HEK293 (cell line): ENCODE results near the gene BCAT1.

Source experiments
- GFI1B ChIP-seq: fragments of 450-650 bp; formaldehyde crosslinking; IDR thresholded peaks from 2 replicates; pipeline ENCODE4 v1.5.1; 2016; ENCODE audit warnings: missing biosample characterization, missing genetic modification characterization
- HOXC10 ChIP-seq: sonication (generic); formaldehyde crosslinking; IDR thresholded peaks from 2 replicates; pipeline ENCODE4 v1.8.1; 2023; ENCODE audit warnings: mild to moderate bottlenecking, missing genetic modification reagents
- KLF9 ChIP-seq: fragments of 450-650 bp; formaldehyde crosslinking; IDR thresholded peaks from 2 replicates; pipeline ENCODE4 v1.5.1; 2016; ENCODE audit warnings: missing biosample characterization, missing genetic modification characterization, low read depth
- SETDB1 ChIP-seq: IDR thresholded peaks from one replicate; pipeline ENCODE4 v1.6.1; 2017; ENCODE audit warnings: mild to moderate bottlenecking, low read length, moderate library complexity, mixed read lengths; ENCODE audit not compliant: insufficient read length
- ZBTB20 ChIP-seq: fragments of 450-650 bp; formaldehyde crosslinking; IDR thresholded peaks from 2 replicates; pipeline ENCODE4 v1.5.1; 2016; ENCODE audit warnings: missing biosample characterization, missing genetic modification characterization
- ZNF239 ChIP-seq: fragments of 450-650 bp; formaldehyde crosslinking; IDR thresholded peaks from 2 replicates; pipeline ENCODE4 v1.5.1; 2016; ENCODE audit warnings: missing biosample characterization, missing genetic modification characterization
- ZNF335 ChIP-seq: fragments of 450-650 bp; formaldehyde crosslinking; conservative IDR thresholded peaks from 2 replicates; pipeline ENCODE4 v1.5.1; 2016; ENCODE audit warnings: missing biosample characterization, missing genetic modification characterization
- ZNF521 ChIP-seq: fragments of 450-650 bp; formaldehyde crosslinking; IDR thresholded peaks from 2 replicates; pipeline ENCODE4 v1.5.1; 2017; ENCODE audit warnings: missing biosample characterization, mild to moderate bottlenecking, missing genetic modification characterization
- ZNF549 ChIP-seq: fragments of 450-650 bp; IDR thresholded peaks from 2 replicates; pipeline ENCODE4 v1.5.1; 2018; ENCODE audit warnings: missing biosample characterization, missing genetic modification characterization, mild to moderate bottlenecking, inconsistent platforms, moderate library complexity
- TF ChIP-seq, protein P1 (sequence below): fragments of 450-650 bp; formaldehyde crosslinking; IDR thresholded peaks from 2 replicates; pipeline ENCODE4 v1.5.1; 2016; ENCODE audit warnings: missing biosample characterization, missing genetic modification characterization
- TF ChIP-seq, protein P2 (sequence below): fragments of 450-650 bp; formaldehyde crosslinking; IDR thresholded peaks from 2 replicates; pipeline ENCODE4 v1.5.1; 2016; ENCODE audit warnings: missing biosample characterization, missing genetic modification characterization
- TF ChIP-seq, protein P3 (sequence below): fragments of 450-650 bp; formaldehyde crosslinking; IDR thresholded peaks from 2 replicates; pipeline ENCODE4 v1.5.1; 2016; ENCODE audit warnings: missing biosample characterization, missing genetic modification characterization, borderline replicate concordance

DNA sequence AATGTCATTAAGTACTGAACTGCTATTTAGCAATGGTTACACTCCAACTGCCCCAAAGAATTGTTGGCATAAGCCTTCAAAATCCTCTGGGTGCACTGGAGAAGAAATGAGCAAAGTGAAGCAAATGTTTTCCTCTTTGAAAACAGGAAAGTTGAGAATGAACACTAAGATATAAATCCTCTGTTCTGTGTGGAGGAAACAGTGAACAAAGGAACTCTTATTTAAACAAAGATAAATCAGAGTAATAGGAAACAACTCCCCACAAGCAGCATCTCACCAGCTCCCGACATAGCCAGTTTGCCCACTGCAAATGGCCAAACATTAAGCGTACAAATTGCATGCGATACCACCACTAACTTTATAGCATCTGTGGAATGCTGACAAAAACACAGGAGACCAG, 54.0 kb downstream of the BCAT1 start:
- TF ChIP-seq ZNF521 (no peak), SETDB1 (no peak), ZNF335 (tag by site-specific recombination) (no peak), ZBTB20 (no peak), ZNF549 (tag by site-specific recombination) (no peak), GFI1B (no peak), KLF9 (tag by site-specific recombination) (no peak), HOXC10 (CRISPR knock-in tag) (no peak), ZNF239 (tag by site-specific recombination) (no peak)
- TF ChIP-seq, protein P1, sequence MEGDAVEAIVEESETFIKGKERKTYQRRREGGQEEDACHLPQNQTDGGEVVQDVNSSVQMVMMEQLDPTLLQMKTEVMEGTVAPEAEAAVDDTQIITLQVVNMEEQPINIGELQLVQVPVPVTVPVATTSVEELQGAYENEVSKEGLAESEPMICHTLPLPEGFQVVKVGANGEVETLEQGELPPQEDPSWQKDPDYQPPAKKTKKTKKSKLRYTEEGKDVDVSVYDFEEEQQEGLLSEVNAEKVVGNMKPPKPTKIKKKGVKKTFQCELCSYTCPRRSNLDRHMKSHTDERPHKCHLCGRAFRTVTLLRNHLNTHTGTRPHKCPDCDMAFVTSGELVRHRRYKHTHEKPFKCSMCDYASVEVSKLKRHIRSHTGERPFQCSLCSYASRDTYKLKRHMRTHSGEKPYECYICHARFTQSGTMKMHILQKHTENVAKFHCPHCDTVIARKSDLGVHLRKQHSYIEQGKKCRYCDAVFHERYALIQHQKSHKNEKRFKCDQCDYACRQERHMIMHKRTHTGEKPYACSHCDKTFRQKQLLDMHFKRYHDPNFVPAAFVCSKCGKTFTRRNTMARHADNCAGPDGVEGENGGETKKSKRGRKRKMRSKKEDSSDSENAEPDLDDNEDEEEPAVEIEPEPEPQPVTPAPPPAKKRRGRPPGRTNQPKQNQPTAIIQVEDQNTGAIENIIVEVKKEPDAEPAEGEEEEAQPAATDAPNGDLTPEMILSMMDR (tag by site-specific recombination), result no peak
- TF ChIP-seq, protein P2, sequence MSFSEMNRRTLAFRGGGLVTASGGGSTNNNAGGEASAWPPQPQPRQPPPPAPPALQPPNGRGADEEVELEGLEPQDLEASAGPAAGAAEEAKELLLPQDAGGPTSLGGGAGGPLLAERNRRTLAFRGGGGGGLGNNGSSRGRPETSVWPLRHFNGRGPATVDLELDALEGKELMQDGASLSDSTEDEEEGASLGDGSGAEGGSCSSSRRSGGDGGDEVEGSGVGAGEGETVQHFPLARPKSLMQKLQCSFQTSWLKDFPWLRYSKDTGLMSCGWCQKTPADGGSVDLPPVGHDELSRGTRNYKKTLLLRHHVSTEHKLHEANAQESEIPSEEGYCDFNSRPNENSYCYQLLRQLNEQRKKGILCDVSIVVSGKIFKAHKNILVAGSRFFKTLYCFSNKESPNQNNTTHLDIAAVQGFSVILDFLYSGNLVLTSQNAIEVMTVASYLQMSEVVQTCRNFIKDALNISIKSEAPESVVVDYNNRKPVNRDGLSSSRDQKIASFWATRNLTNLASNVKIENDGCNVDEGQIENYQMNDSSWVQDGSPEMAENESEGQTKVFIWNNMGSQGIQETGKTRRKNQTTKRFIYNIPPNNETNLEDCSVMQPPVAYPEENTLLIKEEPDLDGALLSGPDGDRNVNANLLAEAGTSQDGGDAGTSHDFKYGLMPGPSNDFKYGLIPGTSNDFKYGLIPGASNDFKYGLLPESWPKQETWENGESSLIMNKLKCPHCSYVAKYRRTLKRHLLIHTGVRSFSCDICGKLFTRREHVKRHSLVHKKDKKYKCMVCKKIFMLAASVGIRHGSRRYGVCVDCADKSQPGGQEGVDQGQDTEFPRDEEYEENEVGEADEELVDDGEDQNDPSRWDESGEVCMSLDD (tag by site-specific recombination), result no peak
- TF ChIP-seq, protein P3, sequence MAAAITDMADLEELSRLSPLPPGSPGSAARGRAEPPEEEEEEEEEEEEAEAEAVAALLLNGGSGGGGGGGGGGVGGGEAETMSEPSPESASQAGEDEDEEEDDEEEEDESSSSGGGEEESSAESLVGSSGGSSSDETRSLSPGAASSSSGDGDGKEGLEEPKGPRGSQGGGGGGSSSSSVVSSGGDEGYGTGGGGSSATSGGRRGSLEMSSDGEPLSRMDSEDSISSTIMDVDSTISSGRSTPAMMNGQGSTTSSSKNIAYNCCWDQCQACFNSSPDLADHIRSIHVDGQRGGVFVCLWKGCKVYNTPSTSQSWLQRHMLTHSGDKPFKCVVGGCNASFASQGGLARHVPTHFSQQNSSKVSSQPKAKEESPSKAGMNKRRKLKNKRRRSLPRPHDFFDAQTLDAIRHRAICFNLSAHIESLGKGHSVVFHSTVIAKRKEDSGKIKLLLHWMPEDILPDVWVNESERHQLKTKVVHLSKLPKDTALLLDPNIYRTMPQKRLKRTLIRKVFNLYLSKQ (tag by site-specific recombination), result no peak
